H1 (cell line): ENCODE results near the gene PHETA1. TPM values are rescaled to one million over a fixed set of nuclear protein-coding genes. Genes with fewer than 3 reads are reported as not detected.

Experiments
- CTCF ChIA-PET: fragments of 300-600 bp; sonication (Branson Sonifier 250); formaldehyde crosslinking; loops from one replicate; lab custom pipeline; 2021; ENCODE audit not compliant: partially characterized antibody; lab: Charles Lee
- POLR2A ChIA-PET: fragments of 300-600 bp; sonication (Branson Sonifier 250); formaldehyde crosslinking; loops from one replicate; lab custom pipeline; 2021; ENCODE audit warnings: inconsistent platforms; ENCODE audit not compliant: partially characterized antibody; lab: Charles Lee
- DNase-seq, 2 experiments: peaks; one replicate each; pipeline versions ENCODE4 v3.0.0 to v3.0.0-alpha.2; 2010 to 2022; ENCODE audit warnings: low spot score in 2 of 2, low read depth in 1 of 2, mixed read lengths in 1 of 2
- FAIRE-seq: peaks from 2 replicates; lab custom pipeline; 2011; peaks lifted over from hg19 to GRCh38; lab: Jason Lieb, UNC
- H2AFZ ChIP-seq: 2 replicates; pipeline ENCODE4 v1.8.1; 2012; ENCODE audit warnings: low read length, inconsistent platforms
- H2AK5ac ChIP-seq: 2 replicates; pipeline ENCODE4 v1.6.1; 2013; ENCODE audit warnings: low read depth, low read length
- H2BK120ac ChIP-seq: replicated peaks from 2 replicates; pipeline ENCODE3; 2013; ENCODE audit warnings: low read depth, low read length, inconsistent platforms
- H2BK12ac ChIP-seq: 2 replicates; pipeline ENCODE4 v1.6.1; 2013; ENCODE audit warnings: low read depth, low read length
- H2BK15ac ChIP-seq: 2 replicates; pipeline ENCODE4 v1.6.1; 2013; ENCODE audit warnings: low read length
- H2BK20ac ChIP-seq: 2 replicates; pipeline ENCODE4 v1.6.1; 2013; ENCODE audit warnings: low read length
- H2BK5ac ChIP-seq: 2 replicates; pipeline ENCODE4 v1.6.1; 2013; ENCODE audit warnings: low read depth, low read length
- H3K14ac ChIP-seq: 2 replicates; pipeline ENCODE4 v1.6.1; 2013; ENCODE audit warnings: inconsistent platforms; ENCODE audit not compliant: insufficient read length
- H3K18ac ChIP-seq: 2 replicates; pipeline ENCODE4 v1.6.1; 2013; ENCODE audit warnings: low read length; ENCODE audit errors: extremely low read depth
- H3K23ac ChIP-seq: 2 replicates; pipeline ENCODE4 v1.6.1; 2013; ENCODE audit warnings: inconsistent platforms; ENCODE audit not compliant: insufficient read length
- H3K23me2 ChIP-seq: 2 replicates; pipeline ENCODE4 v1.6.1; 2013; ENCODE audit warnings: low read depth, low read length
- H3K27ac ChIP-seq: 2 replicates; pipeline ENCODE4 v1.6.1; 2011; ENCODE audit warnings: low read depth, low read length, inconsistent platforms
- H3K27me3 ChIP-seq, 4 experiments: replicated peaks in 1 of 4; 1 replicate in 1 of 4; 2 replicates in 3 of 4; pipeline versions ENCODE4 v1.6.1 to v1.8.1; 2011 to 2013; ENCODE audit warnings: low read length in 3 of 4, mild to moderate bottlenecking in 3 of 4, inconsistent platforms in 2 of 4, mixed read lengths in 2 of 4, moderate library complexity in 1 of 4; ENCODE audit not compliant: control insufficient read depth in 3 of 4, insufficient read depth in 3 of 4; ENCODE audit errors: extremely low read depth in 1 of 4
- H3K36me3 ChIP-seq, 4 experiments: 2 replicates each; pipeline versions ENCODE4 v1.6.1 to v1.8.1; 2011 to 2013; ENCODE audit warnings: mild to moderate bottlenecking in 4 of 4, low read length in 3 of 4, moderate library complexity in 2 of 4, control low read depth in 1 of 4, inconsistent platforms in 1 of 4; ENCODE audit not compliant: insufficient read depth in 4 of 4, control insufficient read depth in 2 of 4
- H3K4ac ChIP-seq: replicated peaks from 2 replicates; pipeline ENCODE3; 2013; ENCODE audit warnings: low read length, low read depth, mixed read lengths, inconsistent platforms; ENCODE audit not compliant: insufficient read length
- H3K4me1 ChIP-seq, 4 experiments: replicated peaks in 1 of 4; 1 replicate in 1 of 4; 2 replicates in 3 of 4; pipeline versions ENCODE4 v1.6.1 to v1.8.1; 2011 to 2013; ENCODE audit warnings: low read length in 3 of 4, inconsistent platforms in 2 of 4, mixed read lengths in 1 of 4; ENCODE audit not compliant: insufficient read depth in 4 of 4, control insufficient read depth in 3 of 4
- H3K4me2 ChIP-seq, 2 experiments: 2 replicates each; pipeline versions ENCODE4 v1.6.1 to v1.8.1; 2011 to 2013; ENCODE audit warnings: low read depth in 2 of 2, low read length in 2 of 2, control low read depth in 1 of 2, inconsistent platforms in 1 of 2, mild to moderate bottlenecking in 1 of 2; ENCODE audit not compliant: insufficient read depth in 1 of 2
- H3K4me3 ChIP-seq, 4 experiments: fragments of 200-600, 300-600 bp in 1 of 4; sonication (generic), shearing (Covaris generic), sonication (Bioruptor Twin) in 1 of 4; 2 replicates each; pipeline versions ENCODE4 v1.5.1 to v1.8.1; 2011 to 2016; ENCODE audit warnings: low read length in 4 of 4, low read depth in 3 of 4, control low read depth in 2 of 4, inconsistent platforms in 2 of 4, mild to moderate bottlenecking in 2 of 4, mixed read lengths in 1 of 4, moderate library complexity in 1 of 4; ENCODE audit not compliant: insufficient read depth in 2 of 4; ENCODE audit errors: extremely low read depth in 1 of 4
- H3K56ac ChIP-seq: replicated peaks from 2 replicates; pipeline ENCODE3; 2013; ENCODE audit warnings: low read depth, mild to moderate bottlenecking, mixed read lengths, low read length, inconsistent platforms; ENCODE audit not compliant: insufficient read length
- H3K79me1 ChIP-seq: 2 replicates; pipeline ENCODE4 v1.6.1; 2013; ENCODE audit warnings: low read depth, low read length, control low read depth
- H3K79me2 ChIP-seq, 2 experiments: 2 replicates each; pipeline versions ENCODE4 v1.6.1 to v1.8.1; 2012 to 2013; ENCODE audit warnings: low read length in 2 of 2, mild to moderate bottlenecking in 2 of 2, inconsistent platforms in 1 of 2; ENCODE audit not compliant: insufficient read depth in 2 of 2, control insufficient read depth in 1 of 2
- H3K9ac ChIP-seq, 4 experiments: replicated peaks in 1 of 4; 1 replicate in 1 of 4; 2 replicates in 3 of 4; pipeline versions ENCODE4 v1.6.1 to v1.8.1; 2011 to 2013; ENCODE audit warnings: low read depth in 3 of 4, low read length in 3 of 4, control low read depth in 2 of 4, mild to moderate bottlenecking in 2 of 4, moderate library complexity in 2 of 4, inconsistent platforms in 1 of 4; ENCODE audit errors: extremely low read depth in 1 of 4
- H3K9me3 ChIP-seq, 2 experiments: 2 replicates each; pipeline versions ENCODE4 v1.6.1 to v1.8.1; 2012 to 2013; ENCODE audit warnings: mild to moderate bottlenecking in 2 of 2, moderate library complexity in 2 of 2, control low read depth in 1 of 2, inconsistent platforms in 1 of 2, low read depth in 1 of 2, low read length in 1 of 2, mixed read lengths in 1 of 2; ENCODE audit not compliant: insufficient read depth in 2 of 2
- H4K20me1 ChIP-seq, 2 experiments: replicated peaks in 1 of 2; 2 replicates each; pipeline versions ENCODE3 to v1.8.1; 2011 to 2013; ENCODE audit warnings: inconsistent platforms in 2 of 2, low read length in 2 of 2, mild to moderate bottlenecking in 1 of 2; ENCODE audit not compliant: insufficient read depth in 2 of 2, control insufficient read depth in 1 of 2
- H4K5ac ChIP-seq: 2 replicates; pipeline ENCODE4 v1.6.1; 2013; ENCODE audit warnings: low read length, low read depth, mixed read lengths, inconsistent platforms; ENCODE audit not compliant: insufficient read length
- H4K8ac ChIP-seq: 2 replicates; pipeline ENCODE4 v1.8.0; 2013; ENCODE audit warnings: mild to moderate bottlenecking, moderate library complexity, low read length, inconsistent platforms; ENCODE audit not compliant: insufficient read depth; ENCODE audit errors: extremely low read depth
- H4K91ac ChIP-seq: replicated peaks from 2 replicates; pipeline ENCODE3; 2013; ENCODE audit warnings: low read length, mixed read lengths, inconsistent platforms; ENCODE audit not compliant: insufficient read length
- CREB1 ChIP-seq: IDR thresholded peaks from 2 replicates; pipeline ENCODE4 v1.6.1; 2012; ENCODE audit warnings: inconsistent platforms
- CTBP2 ChIP-seq: IDR thresholded peaks from 2 replicates; pipeline ENCODE4 v1.7.0; 2011; ENCODE audit warnings: borderline replicate concordance, mild to moderate bottlenecking, moderate library complexity, mixed read lengths, low read length; ENCODE audit not compliant: insufficient read depth, insufficient read length
- MAFK ChIP-seq: IDR thresholded peaks from 2 replicates; pipeline ENCODE4 v1.6.1; 2012; ENCODE audit warnings: low read depth, mild to moderate bottlenecking, improper control_type of control experiment, low read length
- NANOG ChIP-seq: IDR thresholded peaks from 2 replicates; pipeline ENCODE4 v1.6.1; 2011; ENCODE audit warnings: low read length, low read depth, mild to moderate bottlenecking, inconsistent platforms; ENCODE audit not compliant: insufficient read depth, poor library complexity, severe bottlenecking
- RAD21 ChIP-seq, 2 experiments: IDR thresholded peaks in 1 of 2; conservative IDR thresholded peaks in 1 of 2; 2 replicates each; pipeline ENCODE4 v1.6.1; 2011; ENCODE audit warnings: low read depth in 2 of 2, low read length in 2 of 2, improper control_type of control experiment in 1 of 2, inconsistent platforms in 1 of 2, mild to moderate bottlenecking in 1 of 2, moderate library complexity in 1 of 2
- RNF2 ChIP-seq: fragments of 200-900, 300-1000 bp; sonication (generic); IDR thresholded peaks from 2 replicates; pipeline ENCODE4 v1.7.1; 2016; ENCODE audit warnings: borderline replicate concordance, low read depth, mild to moderate bottlenecking, antibody characterized with exemption, low read length; ENCODE audit not compliant: poor library complexity, severe bottlenecking; ENCODE audit errors: missing control alignments
- RXRA ChIP-seq: IDR thresholded peaks from 2 replicates; pipeline ENCODE4 v1.6.1; 2011; ENCODE audit warnings: low read depth, mild to moderate bottlenecking, low read length, moderate library complexity; ENCODE audit not compliant: insufficient read depth
- SP1 ChIP-seq: IDR thresholded peaks from 2 replicates; pipeline ENCODE4 v1.6.1; 2011; ENCODE audit warnings: low read depth, low read length
- TEAD4 ChIP-seq: IDR thresholded peaks from 2 replicates; pipeline ENCODE4 v1.6.1; 2012; ENCODE audit warnings: low read depth, low read length, inconsistent platforms, mixed read lengths
- WGBS, 2 experiments: shearing (Covaris generic) in 1 of 2; methylation state at CpG; one replicate each; pipeline versions ENCODE4 v1.1.6 to v1.1.7; 2013 to 2015; ENCODE audit warnings: low lambda C conversion rate in 2 of 2, mixed read lengths in 2 of 2, inconsistent platforms in 1 of 2, low coverage in 1 of 2, missing lambda C conversion rate in 1 of 2; ENCODE audit not compliant: insufficient replicate concordance in 2 of 2, insufficient coverage in 1 of 2, insufficient read length in 1 of 2; ENCODE audit errors: extremely low coverage in 1 of 2, missing lambda C conversion rate in 1 of 2; 5-methylcytosine and 5-hydroxymethylcytosine counted together
- polyA plus RNA-seq, 7 experiments: library from polyadenylated mRNA; depleted of rRNA in 3 of 7; stranded (reverse) in 5 of 7; unstranded in 2 of 7; fragments of >200 nt in 5 of 7; fragments of 200-250 nt in 2 of 7; gene quantifications; 1 replicate in 5 of 7; 2 replicates in 1 of 7; 4 replicates in 1 of 7; pipeline versions ENCODE4 v1.2.1 to v1.2.3, GENCODE V29; 2011 to 2013; ENCODE audit warnings: missing spikeins in 2 of 7, mixed read lengths in 2 of 7
- total RNA-seq: library from RNA; stranded (reverse); fragmentation: NEBNext Ultra II Directional; extraction: Animal tissue kit (Norgen Biotek cat#: 25700); gene quantifications from 2 replicates; pipeline ENCODE4 v1.2.1, GENCODE V29; 2021
- TF ChIP-seq, protein P1 (sequence below), 3 experiments: IDR thresholded peaks; 1 replicate in 2 of 3; 2 replicates in 1 of 3; pipeline versions ENCODE4 v1.5.1 to v1.6.1; 2011; ENCODE audit warnings: low read length in 3 of 3, mild to moderate bottlenecking in 3 of 3, inconsistent platforms in 2 of 3, low read depth in 1 of 3, moderate library complexity in 1 of 3; ENCODE audit not compliant: insufficient read depth in 1 of 3; ENCODE audit errors: control extremely low read depth in 1 of 3

PHETA1 gene
- total and polyA plus RNA-seq, 2 of the 8 experiments (the other 6 are each of a cell fraction or from before 2014, with no cell fraction given) = 5.2 to 12.3 TPM

DNA sequence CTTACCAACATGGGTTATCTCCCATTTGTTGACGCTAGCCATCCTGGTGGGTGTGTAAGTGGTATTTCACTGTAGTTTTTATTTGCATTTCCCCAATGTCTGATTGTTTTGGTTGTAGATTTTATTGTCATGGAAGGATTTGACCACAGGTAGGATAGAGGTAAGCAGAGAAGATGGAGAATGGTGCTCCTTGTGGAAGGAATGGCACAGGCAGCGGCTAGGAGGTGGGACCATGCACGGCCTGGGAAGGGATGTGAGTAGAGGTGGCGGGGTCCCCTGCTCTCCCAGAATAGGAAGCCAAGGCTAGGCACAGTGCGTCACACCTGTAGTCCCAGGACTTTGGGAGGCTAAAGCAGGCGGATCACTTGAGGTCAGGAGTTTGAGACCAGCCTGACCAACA, 41.4 kb downstream of the PHETA1 start:
- Histone ChIP-seq H4K8ac (no peak overlapping the region), H3K4me3 (no peak overlapping the region), H3K36me3 (no peaks in the 10 kb centered on the region), H3K23ac (no peak overlapping the region), H3K27me3 (no peaks in the 10 kb centered on the region), H2BK5ac (no peak overlapping the region), H3K79me1 (no peaks in the 10 kb centered on the region), H3K4ac (no peak overlapping the region), H3K4me1 (peaks cover 0 to 2% (median 0%) of the 10 kb centered on the region in 4 experiments; a peak in 1 of 7 replicates), H3K9me3 (peaks cover 0 to 3% of the 10 kb centered on the region in 2 experiments; a peak in 2 of 4 replicates), H2BK12ac (no peak overlapping the region), H2BK20ac (no peak overlapping the region), H4K5ac (no peak overlapping the region), H3K56ac (no peak overlapping the region), H3K23me2 (no peaks in the 10 kb centered on the region; the same call in 1 of the 2 replicates), H3K14ac (no peak overlapping the region), H3K18ac (no peak overlapping the region), H3K4me2 (no peak overlapping the region), H2AK5ac (no peak overlapping the region; the same call in 1 of the 2 replicates), H3K9ac (no peak overlapping the region), H3K27ac (no peak overlapping the region), H4K20me1 (no peaks in the 10 kb centered on the region), H2BK120ac (no peak overlapping the region), H2AFZ (no peak overlapping the region), H3K79me2 (no peaks in the 10 kb centered on the region), H4K91ac (no peak overlapping the region), H2BK15ac (no peak overlapping the region)
- ChIA-PET POLR2A (no interaction called here), CTCF (interaction anchor here (0.6 to 1.5 kb wide), 6 partner anchors 9 to 114 kb away, joined by 3 to 7 read pairs (median 3); partner anchors contain the start of gene PHETA1)
- FAIRE-seq (no peak), DNase-seq (no peak)
- 83% methylated on average over 6 of the region's 6 CpGs; no CpG with 5 or more reads in 1 of the 2 experiments for WGBS, 2 experiments
- TF ChIP-seq RNF2 (no peak), CREB1 (no peak), MAFK (no peak), RXRA (no peak), RAD21 (IDR thresholded peaks at IDR 0.05 in 1 of 2, conservative IDR thresholded peaks at IDR 0.05 in 1 of 2; ENCODE audit: low read depth in 2 of 2, low read length in 2 of 2) (peak; percentile 12 to 24; a peak in 2 of 4 replicates), CTBP2 (no peak), NANOG (no peak), TEAD4 (peak; percentile 97), SP1 (no peak)
- TF ChIP-seq, protein P1, sequence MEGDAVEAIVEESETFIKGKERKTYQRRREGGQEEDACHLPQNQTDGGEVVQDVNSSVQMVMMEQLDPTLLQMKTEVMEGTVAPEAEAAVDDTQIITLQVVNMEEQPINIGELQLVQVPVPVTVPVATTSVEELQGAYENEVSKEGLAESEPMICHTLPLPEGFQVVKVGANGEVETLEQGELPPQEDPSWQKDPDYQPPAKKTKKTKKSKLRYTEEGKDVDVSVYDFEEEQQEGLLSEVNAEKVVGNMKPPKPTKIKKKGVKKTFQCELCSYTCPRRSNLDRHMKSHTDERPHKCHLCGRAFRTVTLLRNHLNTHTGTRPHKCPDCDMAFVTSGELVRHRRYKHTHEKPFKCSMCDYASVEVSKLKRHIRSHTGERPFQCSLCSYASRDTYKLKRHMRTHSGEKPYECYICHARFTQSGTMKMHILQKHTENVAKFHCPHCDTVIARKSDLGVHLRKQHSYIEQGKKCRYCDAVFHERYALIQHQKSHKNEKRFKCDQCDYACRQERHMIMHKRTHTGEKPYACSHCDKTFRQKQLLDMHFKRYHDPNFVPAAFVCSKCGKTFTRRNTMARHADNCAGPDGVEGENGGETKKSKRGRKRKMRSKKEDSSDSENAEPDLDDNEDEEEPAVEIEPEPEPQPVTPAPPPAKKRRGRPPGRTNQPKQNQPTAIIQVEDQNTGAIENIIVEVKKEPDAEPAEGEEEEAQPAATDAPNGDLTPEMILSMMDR (IDR thresholded peaks at IDR 0.05; ENCODE audit: control extremely low read depth in 1 of 3, insufficient read depth in 1 of 3, low read depth in 1 of 3, low read length in 3 of 3) = peak; percentile 25 to 59 (median 55); a peak in 2 of 4 replicates
